Measurements from ENCODE around the gene KRTAP10-5.
"Not testable (repeated sequence)": the region's sequence is repeated elsewhere in the genome, so short reads cannot be mapped to it uniquely, and the experiment has no call there.

KRTAP10-5 gene

DNA sequence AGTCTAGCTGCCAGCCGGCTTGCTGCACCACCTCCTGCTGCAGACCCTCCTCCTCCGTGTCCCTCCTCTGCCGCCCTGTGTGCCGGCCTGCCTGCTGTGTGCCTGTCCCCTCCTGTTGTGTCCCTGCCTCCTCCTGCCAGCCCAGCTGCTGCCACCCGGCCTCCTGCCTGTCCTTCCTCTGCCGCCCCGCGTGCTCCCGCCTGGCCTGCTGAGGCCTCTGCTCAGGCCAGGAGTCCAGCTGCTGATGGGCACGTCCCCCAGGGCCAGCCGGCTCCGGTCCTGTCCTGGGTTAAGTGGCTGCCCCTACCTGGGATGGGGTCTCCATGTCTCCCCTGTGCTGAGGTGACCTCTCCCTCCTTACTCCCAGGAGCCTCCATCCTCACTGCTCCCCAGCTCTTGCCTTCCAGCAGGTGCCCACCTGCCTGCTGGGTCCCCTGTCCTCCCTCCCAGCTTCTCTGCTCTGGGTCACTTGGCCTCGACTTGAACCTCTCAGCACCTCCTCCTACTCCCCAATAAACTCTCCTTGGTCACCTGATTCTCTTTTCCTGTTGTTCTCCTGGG is 32.3 kb upstream of the KRTAP10-5 start:
- Histone ChIP-seq H3K27ac (ENCODE audit: low read depth, low read length) (no peak overlapping the region), H3K9ac (ENCODE audit: low read length in 5 of 5) (no peak overlapping the region), H3K36me3 (ENCODE audit: control insufficient read depth in 5 of 5, insufficient read depth in 5 of 5, low read length in 5 of 5) (no peaks in the 10 kb centered on the region), H3K27me3 (ENCODE audit: control insufficient read depth in 5 of 5, insufficient read depth in 4 of 5, low read length in 5 of 5) (peaks cover 4 to 29% (median 21%) of the 10 kb centered on the region in 5 donors), H3K9me3 (ENCODE audit: control insufficient read depth in 5 of 5, low read length in 5 of 5) (peaks cover 2 to 30% (median 22%) of the 10 kb centered on the region in 5 donors), H3K4me3 (ENCODE audit: low read depth in 1 of 5, low read length in 5 of 5) (no peak overlapping the region), H3K4me1 (ENCODE audit: control insufficient read depth in 5 of 5, insufficient read depth in 5 of 5, low read length in 5 of 5) (no peaks in the 10 kb centered on the region)

DNA sequence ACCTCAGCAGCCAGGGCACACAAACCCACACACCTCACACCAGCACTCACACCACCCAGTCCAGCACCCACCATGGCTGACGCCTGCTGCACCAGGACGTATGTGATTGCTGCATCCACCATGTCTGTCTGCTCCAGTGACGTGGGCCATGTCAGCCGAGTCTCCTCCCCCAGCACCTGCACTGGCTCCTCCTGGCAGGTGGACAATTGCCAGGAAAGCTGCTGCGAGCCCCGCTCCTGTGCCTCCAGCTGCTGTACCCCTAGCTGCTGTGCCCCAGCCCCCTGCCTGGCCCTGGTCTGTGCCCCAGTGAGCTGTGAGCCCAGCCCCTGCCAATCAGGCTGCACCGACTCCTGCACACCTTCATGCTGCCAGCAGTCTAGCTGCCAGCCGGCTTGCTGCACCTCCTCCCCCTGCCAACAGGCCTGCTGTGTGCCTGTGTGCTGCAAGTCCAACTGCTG is 31.7 kb upstream of the KRTAP10-5 start, which contains the start of gene KRTAP10-8:
Gene KRTAP10-8, plus strand, starts transcription at position 51 of the 458 bp plus-strand sequence. Its CDS starts 22 bp downstream, at position 73.
- peaks cover 4 to 29% (median 21%) of the 10 kb centered on the region in 5 donors for H3K27me3 ChIP-seq (ENCODE audit: control insufficient read depth in 5 of 5, insufficient read depth in 4 of 5, low read length in 5 of 5)
- no peaks in the 10 kb centered on the region for H3K4me1 ChIP-seq (ENCODE audit: control insufficient read depth in 5 of 5, insufficient read depth in 5 of 5, low read length in 5 of 5)
- no peak within 1 kb of the TSS for H3K9ac ChIP-seq (ENCODE audit: low read length in 5 of 5)
- no peak within 1 kb of the TSS for H3K27ac ChIP-seq (ENCODE audit: low read depth, low read length)
- H3K36me3 ChIP-seq (ENCODE audit: control insufficient read depth in 5 of 5, insufficient read depth in 5 of 5, low read length in 5 of 5) = no peaks in the 10 kb centered on the region
- H3K4me3 ChIP-seq (ENCODE audit: low read depth in 1 of 5, low read length in 5 of 5) = no peak within 1 kb of the TSS
- H3K9me3 ChIP-seq (ENCODE audit: control insufficient read depth in 5 of 5, low read length in 5 of 5) = peaks cover 2 to 30% (median 22%) of the 10 kb centered on the region in 5 donors

DNA sequence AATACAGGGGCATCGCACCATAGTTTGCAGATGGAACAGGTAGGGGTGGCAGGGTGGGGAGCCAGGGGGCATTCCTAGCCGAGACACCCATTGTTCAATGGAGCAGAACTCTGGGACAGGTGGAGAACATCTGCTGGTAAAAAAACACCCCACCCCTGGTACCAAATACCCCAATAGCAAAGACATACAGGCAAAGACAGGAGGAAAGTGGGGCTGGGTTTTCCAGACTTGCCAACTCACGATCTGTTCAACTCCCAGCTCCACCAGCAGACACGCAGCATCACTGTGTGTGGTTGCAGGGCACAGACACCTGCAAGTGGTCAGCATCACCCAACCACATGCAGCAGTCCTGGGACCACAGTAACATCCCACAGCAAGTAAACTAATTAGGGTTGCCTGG is 31.1 kb upstream of the KRTAP10-5 start:
- H3K4me1 ChIP-seq (ENCODE audit: control insufficient read depth in 5 of 5, insufficient read depth in 5 of 5, low read length in 5 of 5) = no peaks in the 10 kb centered on the region
- H3K4me3 ChIP-seq (ENCODE audit: low read depth in 1 of 5, low read length in 5 of 5) = no peak overlapping the region
- H3K27ac ChIP-seq (ENCODE audit: low read depth, low read length) = no peak overlapping the region
- peaks cover 2 to 30% (median 22%) of the 10 kb centered on the region in 5 donors for H3K9me3 ChIP-seq (ENCODE audit: control insufficient read depth in 5 of 5, low read length in 5 of 5)
- no peaks in the 10 kb centered on the region for H3K36me3 ChIP-seq (ENCODE audit: control insufficient read depth in 5 of 5, insufficient read depth in 5 of 5, low read length in 5 of 5)
- H3K9ac ChIP-seq (ENCODE audit: low read length in 5 of 5) = no peak overlapping the region
- H3K27me3 ChIP-seq (ENCODE audit: control insufficient read depth in 5 of 5, insufficient read depth in 4 of 5, low read length in 5 of 5) = peaks cover 4 to 29% (median 21%) of the 10 kb centered on the region in 5 donors

DNA sequence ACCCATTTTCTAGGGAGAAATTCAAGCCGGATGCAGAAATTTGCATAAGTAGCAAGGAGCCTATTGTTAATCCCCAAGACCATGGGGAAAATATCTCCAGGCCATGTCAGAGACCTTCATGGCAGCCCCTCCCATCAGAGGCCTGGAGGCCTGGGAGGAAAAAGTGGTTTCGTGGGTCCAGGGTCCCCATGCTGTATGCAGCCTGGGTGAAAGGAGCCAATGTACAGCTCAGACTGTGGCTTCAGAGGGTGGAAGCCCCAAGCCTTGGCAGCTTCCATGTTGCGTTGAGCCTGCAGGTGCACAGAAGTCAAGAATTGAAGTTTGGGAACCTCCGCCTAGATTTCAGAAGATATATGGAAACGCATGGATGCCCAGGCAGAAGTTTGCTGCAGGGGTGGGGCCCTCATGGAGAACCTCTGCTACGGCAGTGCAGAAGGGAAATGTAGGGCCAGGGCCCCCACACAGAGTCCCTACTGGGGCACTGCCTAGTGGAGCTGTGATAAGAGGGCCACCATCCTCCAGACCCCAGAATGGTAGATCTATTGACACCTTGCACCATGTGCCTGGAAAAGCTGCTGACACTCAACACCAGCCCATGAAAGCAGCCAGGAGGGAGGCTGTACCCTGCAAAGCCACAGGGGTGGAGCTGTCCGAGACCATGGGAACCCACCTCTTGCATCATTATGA is 29.9 kb upstream of the KRTAP10-5 start:
- H3K36me3 ChIP-seq (ENCODE audit: control insufficient read depth in 5 of 5, insufficient read depth in 5 of 5, low read length in 5 of 5); H3K27ac ChIP-seq (ENCODE audit: low read depth, low read length); H3K4me3 ChIP-seq (ENCODE audit: low read depth in 1 of 5, low read length in 5 of 5); H3K9ac ChIP-seq (ENCODE audit: low read length in 5 of 5); H3K4me1 ChIP-seq (ENCODE audit: control insufficient read depth in 5 of 5, insufficient read depth in 5 of 5, low read length in 5 of 5): not testable (repeated sequence)
- Histone ChIP-seq H3K9me3 (ENCODE audit: control insufficient read depth in 5 of 5, low read length in 5 of 5) (peaks cover 2 to 30% (median 22%) of the 10 kb centered on the region in 5 donors), H3K27me3 (ENCODE audit: control insufficient read depth in 5 of 5, insufficient read depth in 4 of 5, low read length in 5 of 5) (peaks cover 0 to 21% (median 13%) of the 10 kb centered on the region in 5 donors)

DNA sequence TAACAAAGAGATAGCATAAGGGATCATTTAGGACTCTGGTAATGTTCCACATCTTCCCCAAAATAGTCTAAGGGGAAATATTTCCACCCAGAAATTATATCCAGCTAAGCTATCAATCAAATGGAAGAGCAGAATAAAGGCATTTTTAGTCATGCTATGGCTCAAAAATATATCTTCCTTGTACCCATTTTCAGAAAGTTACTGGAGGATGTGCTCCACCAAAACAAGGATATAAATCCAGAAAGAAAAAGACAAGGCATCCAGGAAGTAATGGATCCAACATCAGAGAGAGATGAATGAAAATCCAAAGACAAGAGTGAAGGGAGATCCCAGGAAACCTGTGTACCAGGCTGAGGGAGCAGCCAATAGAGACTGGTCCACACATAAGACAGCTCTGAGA is 28.8 kb upstream of the KRTAP10-5 start:
- Histone ChIP-seq H3K4me1 (ENCODE audit: control insufficient read depth in 5 of 5, insufficient read depth in 5 of 5, low read length in 5 of 5) (no peaks in the 10 kb centered on the region), H3K27ac (ENCODE audit: low read depth, low read length) (no peak overlapping the region), H3K9ac (ENCODE audit: low read length in 5 of 5) (no peak overlapping the region), H3K27me3 (ENCODE audit: control insufficient read depth in 5 of 5, insufficient read depth in 4 of 5, low read length in 5 of 5) (peaks cover 0 to 19% (median 10%) of the 10 kb centered on the region in 5 donors), H3K4me3 (ENCODE audit: low read depth in 1 of 5, low read length in 5 of 5) (no peak overlapping the region), H3K9me3 (ENCODE audit: control insufficient read depth in 5 of 5, low read length in 5 of 5) (peaks cover 2 to 30% (median 22%) of the 10 kb centered on the region in 5 donors), H3K36me3 (ENCODE audit: control insufficient read depth in 5 of 5, insufficient read depth in 5 of 5, low read length in 5 of 5) (no peaks in the 10 kb centered on the region)

DNA sequence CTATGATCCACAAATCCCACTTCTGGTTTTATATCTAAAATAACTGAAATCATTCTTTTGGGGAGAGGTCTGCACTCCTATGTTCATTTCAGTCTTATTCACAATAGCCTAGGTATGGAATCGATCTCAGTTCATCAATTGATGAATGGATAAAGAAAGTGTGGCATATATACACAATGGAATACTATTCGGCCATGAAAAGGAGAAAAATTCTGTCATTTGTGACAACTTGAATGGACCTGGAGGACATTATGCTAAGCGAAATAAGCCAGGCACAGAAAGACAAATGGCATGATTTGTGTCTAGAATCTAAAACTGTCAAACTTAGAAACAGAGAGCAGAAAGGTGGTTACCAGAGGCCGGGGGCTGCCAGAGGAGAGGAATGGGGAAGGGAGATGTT is 26.1 kb upstream of the KRTAP10-5 start:
- peaks cover 2 to 25% (median 15%) of the 10 kb centered on the region in 5 donors for H3K9me3 ChIP-seq (ENCODE audit: control insufficient read depth in 5 of 5, low read length in 5 of 5)
- H3K4me1 ChIP-seq (ENCODE audit: control insufficient read depth in 5 of 5, insufficient read depth in 5 of 5, low read length in 5 of 5) = no peaks in the 10 kb centered on the region
- peaks cover 8 to 20% (median 13%) of the 10 kb centered on the region in 5 donors for H3K27me3 ChIP-seq (ENCODE audit: control insufficient read depth in 5 of 5, insufficient read depth in 4 of 5, low read length in 5 of 5)
- no peaks in the 10 kb centered on the region for H3K36me3 ChIP-seq (ENCODE audit: control insufficient read depth in 5 of 5, insufficient read depth in 5 of 5, low read length in 5 of 5)
- no peak overlapping the region for H3K9ac ChIP-seq (ENCODE audit: low read length in 5 of 5)
- H3K4me3 ChIP-seq (ENCODE audit: low read depth in 1 of 5, low read length in 5 of 5) = no peak overlapping the region
- no peak overlapping the region for H3K27ac ChIP-seq (ENCODE audit: low read depth, low read length)

DNA sequence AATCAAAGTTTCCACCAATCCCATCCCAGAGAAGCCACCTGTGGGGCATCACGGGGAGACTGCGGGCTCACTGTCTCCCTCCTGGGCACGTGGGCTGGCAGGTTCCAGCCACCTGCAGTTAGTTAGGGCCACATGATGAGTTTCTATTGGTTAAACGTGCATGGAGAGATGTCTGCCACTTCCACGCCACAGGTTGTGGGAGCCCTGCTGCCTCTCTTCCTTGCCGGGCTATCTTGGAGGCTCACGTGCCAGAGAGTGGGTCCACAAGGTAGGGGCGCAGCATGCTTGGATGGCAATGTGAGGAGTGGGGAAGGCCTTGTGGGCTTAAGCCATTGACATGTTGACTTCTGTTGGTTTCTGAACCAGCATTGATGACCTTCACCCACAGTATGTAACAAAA is 23.5 kb upstream of the KRTAP10-5 start:
- Histone ChIP-seq H3K36me3 (ENCODE audit: control insufficient read depth in 5 of 5, insufficient read depth in 5 of 5, low read length in 5 of 5) (no peaks in the 10 kb centered on the region), H3K4me3 (ENCODE audit: low read depth in 1 of 5, low read length in 5 of 5) (no peak overlapping the region), H3K9ac (ENCODE audit: low read length in 5 of 5) (no peak overlapping the region), H3K4me1 (ENCODE audit: control insufficient read depth in 5 of 5, insufficient read depth in 5 of 5, low read length in 5 of 5) (no peaks in the 10 kb centered on the region), H3K27ac (ENCODE audit: low read depth, low read length) (no peak overlapping the region), H3K27me3 (ENCODE audit: control insufficient read depth in 5 of 5, insufficient read depth in 4 of 5, low read length in 5 of 5) (peaks cover 9 to 36% (median 20%) of the 10 kb centered on the region in 5 donors), H3K9me3 (ENCODE audit: control insufficient read depth in 5 of 5, low read length in 5 of 5) (peaks cover 0 to 5% (median 2%) of the 10 kb centered on the region in 5 donors)

DNA sequence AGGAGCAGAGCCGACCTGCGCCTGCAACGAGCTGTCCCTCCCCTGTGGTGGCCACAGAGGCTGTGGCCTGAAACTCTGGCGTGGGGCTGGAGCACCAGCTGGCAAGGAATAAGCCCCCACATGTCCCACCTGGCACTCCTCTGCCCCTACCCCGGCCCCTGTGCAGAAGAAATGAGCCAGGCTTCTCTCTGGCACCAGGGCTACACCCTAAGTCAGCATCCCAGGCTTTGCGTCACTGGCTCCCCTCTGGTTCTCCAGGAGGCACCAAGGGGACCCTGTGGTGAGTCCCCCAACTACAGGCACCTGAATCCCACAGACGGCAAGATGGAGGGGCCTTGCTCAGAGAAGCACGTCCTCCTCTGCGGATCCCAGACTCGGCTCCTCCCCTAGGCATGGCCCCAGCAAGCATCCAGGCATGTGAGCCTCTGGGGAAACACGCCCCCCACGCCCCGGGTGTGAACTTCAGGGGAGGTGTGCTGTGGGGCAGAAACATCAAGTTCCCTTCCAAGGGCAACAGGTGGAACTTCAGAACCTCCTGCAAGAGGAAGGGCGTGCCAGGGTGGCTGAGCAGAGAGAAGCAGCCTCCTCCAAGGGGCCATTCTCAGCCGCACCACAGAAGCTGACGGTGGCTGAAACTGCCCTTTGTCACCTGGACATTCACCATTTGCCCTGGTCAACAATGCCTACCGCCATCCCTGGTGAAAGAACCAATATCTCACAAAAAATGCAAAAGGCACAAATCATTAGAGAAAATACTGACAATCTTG is 22.9 kb upstream of the KRTAP10-5 start:
- Histone ChIP-seq H3K4me1 (ENCODE audit: control insufficient read depth in 5 of 5, insufficient read depth in 5 of 5, low read length in 5 of 5) (no peaks in the 10 kb centered on the region), H3K4me3 (ENCODE audit: low read depth in 1 of 5, low read length in 5 of 5) (no peak overlapping the region), H3K27me3 (ENCODE audit: control insufficient read depth in 5 of 5, insufficient read depth in 4 of 5, low read length in 5 of 5) (peaks cover 9 to 36% (median 20%) of the 10 kb centered on the region in 5 donors), H3K9ac (ENCODE audit: low read length in 5 of 5) (no peak overlapping the region), H3K36me3 (ENCODE audit: control insufficient read depth in 5 of 5, insufficient read depth in 5 of 5, low read length in 5 of 5) (no peaks in the 10 kb centered on the region), H3K9me3 (ENCODE audit: control insufficient read depth in 5 of 5, low read length in 5 of 5) (peaks cover 0 to 5% (median 0%) of the 10 kb centered on the region in 5 donors), H3K27ac (ENCODE audit: low read depth, low read length) (no peak overlapping the region)

DNA sequence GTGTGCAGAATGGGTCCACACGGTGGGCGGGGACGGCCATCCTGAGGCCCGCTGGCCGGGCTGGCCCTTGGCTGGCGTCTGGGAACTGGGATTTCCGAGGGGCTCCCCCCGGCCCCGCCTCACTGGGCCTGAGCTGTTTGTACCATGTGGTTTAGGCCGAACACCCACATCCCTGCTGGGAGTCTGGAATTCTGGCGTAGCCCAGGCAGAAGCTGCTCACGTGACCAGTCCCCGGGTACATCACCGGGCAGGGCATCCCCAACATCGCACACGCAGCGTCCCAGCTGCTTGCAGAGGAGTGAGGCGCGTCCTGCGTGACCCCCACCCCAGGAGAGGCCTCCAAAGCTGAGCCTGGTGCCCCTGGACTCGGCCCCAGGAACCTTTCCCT is 22.1 kb upstream of the KRTAP10-5 start:
- Histone ChIP-seq H3K4me3 (ENCODE audit: low read depth in 1 of 5, low read length in 5 of 5) (no peak overlapping the region), H3K4me1 (ENCODE audit: control insufficient read depth in 5 of 5, insufficient read depth in 5 of 5, low read length in 5 of 5) (no peaks in the 10 kb centered on the region), H3K9ac (ENCODE audit: low read length in 5 of 5) (no peak overlapping the region), H3K9me3 (ENCODE audit: control insufficient read depth in 5 of 5, low read length in 5 of 5) (peaks cover 0 to 5% (median 0%) of the 10 kb centered on the region in 5 donors), H3K36me3 (ENCODE audit: control insufficient read depth in 5 of 5, insufficient read depth in 5 of 5, low read length in 5 of 5) (no peaks in the 10 kb centered on the region), H3K27me3 (ENCODE audit: control insufficient read depth in 5 of 5, insufficient read depth in 4 of 5, low read length in 5 of 5) (peaks cover 9 to 36% (median 20%) of the 10 kb centered on the region in 5 donors), H3K27ac (ENCODE audit: low read depth, low read length) (no peak overlapping the region)
